PC-3 (cell line): Measurements from ENCODE around the gene PLEKHG3.

Experiments
- CTCF ChIP-seq: fragments of 300-600 bp; sonication (generic); conservative IDR thresholded peaks from 2 replicates; pipeline ENCODE4 v1.5.1; 2017; ENCODE audit warnings: antibody characterized with exemption, low read depth, mild to moderate bottlenecking, low read length
- EZH2 ChIP-seq: fragments of 300-600 bp; sonication (generic); IDR thresholded peaks from one replicate; pipeline ENCODE4 v1.6.1; 2017; ENCODE audit warnings: antibody characterized with exemption, mild to moderate bottlenecking, low read length; ENCODE audit not compliant: unreplicated experiment
- EZH2phosphoT487 ChIP-seq: fragments of 300-600 bp; sonication (generic); IDR thresholded peaks from 2 replicates; pipeline ENCODE4 v1.6.1; 2018; ENCODE audit warnings: mild to moderate bottlenecking, antibody characterized with exemption, low read length, borderline replicate concordance

DNA sequence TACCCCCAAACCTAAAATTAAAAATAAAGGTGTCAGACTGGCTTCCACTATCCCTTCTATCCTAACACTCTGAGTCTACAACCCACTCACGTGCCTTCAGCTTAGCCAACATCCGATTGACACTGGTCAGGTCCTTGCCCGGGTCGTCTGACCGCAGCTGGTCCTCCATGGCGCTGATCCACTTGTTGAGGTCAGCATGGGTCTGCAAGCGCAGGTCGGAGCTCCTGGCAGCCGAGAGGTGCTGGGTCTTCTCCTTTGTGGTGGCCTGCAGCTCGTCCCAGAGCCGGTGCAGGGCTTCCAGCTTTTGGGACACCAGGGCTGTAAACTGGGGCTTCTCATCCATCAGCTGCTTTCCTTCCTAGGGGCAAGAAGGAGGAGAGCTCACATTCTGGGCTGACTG lies 78.0 kb downstream of the PLEKHG3 start:
- TF ChIP-seq CTCF (no peak), EZH2 (no peak), EZH2phosphoT487 (no peak)
